Activated CD8-positive, alpha-beta memory T cell treated with anti-CD3 and anti-CD28 coated beads, Interleukin-2, amount 50 U/mL, for 1 hour (primary cell): ENCODE results near the gene HCN3.

Experiments used
- DNase-seq: peaks from one replicate; pipeline ENCODE4 v3.0.0-alpha.2; 2020; ENCODE audit errors: extremely low read depth

Gene HCN3

DNA sequence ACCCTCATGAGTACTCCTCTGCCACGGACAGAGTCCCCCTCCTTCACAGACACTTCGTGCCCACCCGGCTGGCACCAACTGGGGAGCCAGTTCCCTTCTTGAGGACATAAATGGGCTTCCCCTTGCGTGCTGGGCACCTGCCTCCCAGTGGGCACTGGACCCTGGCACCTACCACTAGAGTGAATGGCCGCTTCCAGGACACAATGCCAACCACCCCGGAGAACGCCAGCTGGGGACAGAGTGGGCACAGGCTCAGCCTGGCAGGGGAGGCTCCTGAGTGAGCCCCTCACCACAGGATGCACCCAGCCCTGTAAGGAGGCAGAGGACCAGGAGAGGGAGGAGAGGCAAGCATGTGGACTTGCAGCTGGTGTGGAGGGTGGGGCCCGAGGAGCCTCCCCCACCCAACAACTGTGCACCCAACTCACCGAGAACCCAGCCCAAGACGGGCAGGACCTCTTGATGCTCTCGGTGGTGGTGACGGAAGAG is 23.0 kb upstream of the HCN3 start:
- DNase-seq = no peak

- DNase-seq = no peak
These were observed 22.5 kb upstream of the HCN3 start for GRCh38 chr1:155254714-155255242.

GRCh38 chr1:155255243-155256007 is 21.8 kb upstream of the HCN3 start, which contains the start of gene ENTREP3:
Gene ENTREP3 (minus strand): TSS chr1:155255483. CDS start chr1:155254877, 606 bp downstream.
- DNase-seq = no peak

DNA sequence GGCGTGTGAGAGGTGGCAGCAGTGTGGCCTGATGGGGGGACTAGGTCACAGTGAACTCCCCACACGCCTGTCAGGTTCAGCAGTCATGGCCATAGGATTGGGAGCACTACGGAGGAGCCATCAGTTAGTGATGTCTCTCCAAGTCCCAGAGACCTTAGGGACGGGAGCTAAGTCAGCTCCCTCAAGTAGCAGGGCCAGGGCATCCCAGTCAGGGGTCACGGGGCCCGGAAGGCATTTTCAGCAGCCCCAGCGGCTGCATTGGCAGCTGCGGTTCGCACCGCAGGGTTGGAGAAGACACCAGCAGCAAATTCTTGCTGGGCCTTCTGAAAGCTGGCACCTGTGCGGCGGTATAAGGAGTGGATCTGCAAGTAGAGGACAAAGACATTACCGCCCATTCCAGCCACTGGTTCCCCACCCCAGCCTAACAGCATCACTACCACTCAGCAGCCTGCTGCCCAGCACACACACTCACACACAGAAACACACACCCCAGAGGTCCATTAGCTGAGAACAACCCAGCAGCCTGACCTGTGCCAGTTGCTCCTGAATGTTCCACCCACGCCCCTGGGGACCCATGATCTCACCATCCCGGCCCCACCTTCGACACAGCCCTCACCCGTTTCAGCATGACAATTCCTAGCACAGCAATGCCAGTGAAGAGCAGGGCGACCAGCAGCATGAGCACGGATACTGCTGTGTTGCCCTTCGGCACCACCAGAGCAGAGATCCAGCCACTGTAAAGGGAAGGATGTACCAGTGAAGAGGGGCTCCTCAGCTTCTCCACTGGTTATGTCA is 21.0 kb upstream of the HCN3 start:
- no peak for DNase-seq

DNA sequence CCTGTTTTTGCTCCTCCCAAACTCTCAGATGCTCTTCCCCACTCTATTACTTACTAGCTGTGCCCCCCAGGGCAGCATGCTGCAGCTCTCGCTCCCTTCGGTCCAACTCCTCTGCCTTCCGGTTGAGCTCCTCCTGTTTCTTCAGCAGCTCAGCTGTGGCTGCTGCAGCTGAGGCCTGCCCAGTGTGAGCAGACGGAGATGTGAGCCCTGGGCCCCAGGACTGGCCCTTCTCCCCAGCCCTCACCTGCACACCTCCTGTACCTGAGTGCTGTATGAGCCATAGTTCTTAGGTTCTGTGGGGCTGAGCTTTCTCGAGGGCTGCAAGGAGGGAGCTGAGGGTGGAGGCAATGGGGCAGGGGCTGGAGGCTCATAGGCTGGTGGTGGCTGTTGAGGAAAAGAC is 17.0 kb upstream of the HCN3 start:
- DNase-seq = no peak

- DNase-seq = no peak
These were observed 15.8 kb upstream of the HCN3 start for GRCh38 chr1:155261493-155261851.

DNA sequence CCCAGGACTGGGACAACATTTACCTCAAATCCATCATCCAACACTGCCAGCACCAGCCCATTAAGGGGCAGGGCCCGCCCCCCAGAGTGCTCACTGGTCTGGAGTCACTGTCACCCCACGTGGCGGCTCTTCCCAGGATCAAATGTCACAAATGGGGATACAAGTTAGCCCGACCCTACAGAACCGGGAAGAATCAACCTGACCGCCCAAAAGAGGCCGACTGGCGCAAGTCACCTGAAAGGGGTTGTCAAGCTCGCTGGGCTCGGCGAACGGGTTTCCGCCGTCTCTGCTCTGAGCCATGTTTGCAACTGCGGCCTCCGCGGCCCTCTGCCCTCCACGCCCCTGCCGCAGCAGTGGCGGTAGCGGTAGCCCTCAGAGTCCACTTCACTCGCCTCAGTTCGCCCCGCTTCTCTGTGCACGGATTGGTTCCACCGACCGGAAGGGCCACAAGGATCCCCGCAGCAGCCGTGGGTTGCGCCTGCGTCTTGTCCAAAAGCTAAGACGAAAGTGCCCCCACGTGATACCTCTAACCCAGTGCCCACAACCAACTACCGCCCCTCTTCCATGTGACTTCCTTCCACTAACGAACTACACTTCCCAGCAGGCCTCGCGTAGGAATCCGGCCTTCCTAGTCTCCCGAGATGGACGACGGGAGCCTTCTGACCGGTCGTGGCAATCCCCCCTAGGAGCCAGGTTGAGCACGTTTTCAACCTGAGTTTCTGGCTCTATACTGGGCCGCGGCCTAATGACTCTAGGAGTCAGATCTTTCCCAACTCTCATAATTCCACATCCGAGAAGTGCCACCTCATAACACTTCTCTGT is 15.2 kb upstream of the HCN3 start, which contains the start of gene SCAMP3:
SCAMP3 (minus strand) TSS at position 509 of the 822 bp plus-strand sequence; CDS start at position 300, 209 bp downstream.
- DNase-seq = peak; percentile 66

- no peak for DNase-seq
These were observed 14.2 kb upstream of the HCN3 start for GRCh38 chr1:155263067-155263466.

- no peak for DNase-seq
These were observed 10.7 kb upstream of the HCN3 start for GRCh38 chr1:155266553-155266952.

GRCh38 chr1:155267373-155267772 is 9.9 kb upstream of the HCN3 start:
- DNase-seq = no peak

DNA sequence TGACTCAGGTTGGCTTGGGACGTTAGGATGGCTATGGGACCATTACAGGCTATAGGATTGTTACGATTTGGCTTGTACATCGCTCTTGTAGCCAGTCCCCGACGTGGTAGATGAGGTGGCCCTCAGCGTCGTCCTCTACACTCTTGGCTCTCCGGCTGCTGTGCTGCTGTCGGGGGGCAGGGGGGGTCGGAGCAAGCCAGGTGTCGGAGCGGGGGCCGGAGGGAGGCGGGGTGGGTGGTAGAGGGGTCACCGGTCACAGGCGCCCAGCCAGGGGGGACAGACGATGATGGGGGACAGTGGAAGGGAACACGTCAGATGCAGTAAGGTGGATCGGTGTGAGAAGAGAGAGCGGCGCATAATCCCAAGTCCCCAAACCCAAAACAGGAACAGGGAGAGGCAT is 8.6 kb upstream of the HCN3 start:
- no peak for DNase-seq

GRCh38 chr1:155269381-155269780 is 7.9 kb upstream of the HCN3 start:
- no peak for DNase-seq

DNA sequence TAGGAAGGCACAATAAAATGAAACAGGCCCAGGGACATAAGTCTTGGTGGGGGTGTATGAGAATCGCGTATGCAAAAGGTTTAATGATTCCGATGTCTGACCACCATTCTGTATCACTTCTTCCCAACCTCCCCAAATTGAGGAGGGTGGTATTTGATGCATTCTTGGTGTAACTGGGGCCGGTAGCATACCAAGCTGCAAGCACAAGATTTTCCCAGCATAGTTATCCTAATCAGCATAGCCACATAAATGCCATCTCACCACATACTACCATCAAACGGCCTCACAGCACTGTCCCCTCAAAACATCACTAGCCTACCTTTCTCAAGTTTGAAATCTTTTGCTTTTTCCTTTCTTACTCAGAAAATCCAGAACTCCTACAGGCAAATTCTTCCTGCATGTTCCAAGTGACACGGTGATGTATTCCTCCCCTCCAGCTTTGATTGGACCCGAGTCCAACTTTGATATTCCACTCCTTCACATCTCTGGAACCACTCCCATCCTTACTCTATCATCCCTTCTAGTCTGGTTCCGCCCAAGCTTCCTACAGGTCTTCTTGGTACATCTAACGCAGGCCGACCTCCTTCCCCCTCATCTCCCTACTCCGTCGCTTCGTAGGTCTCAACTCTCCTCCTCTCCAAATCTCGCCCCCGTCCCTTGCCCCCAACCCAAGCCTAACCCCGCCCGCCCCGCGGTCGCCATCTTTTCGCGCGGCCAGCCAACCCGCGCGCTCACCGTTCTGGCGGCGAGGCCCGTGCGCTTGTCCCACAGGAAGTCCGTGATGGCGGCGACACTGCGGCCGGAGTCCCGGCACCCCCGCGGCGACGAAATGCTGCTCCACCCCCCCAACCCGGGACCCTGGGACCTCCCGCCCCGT is 4.6 kb upstream of the HCN3 start:
- no peak for DNase-seq

DNA sequence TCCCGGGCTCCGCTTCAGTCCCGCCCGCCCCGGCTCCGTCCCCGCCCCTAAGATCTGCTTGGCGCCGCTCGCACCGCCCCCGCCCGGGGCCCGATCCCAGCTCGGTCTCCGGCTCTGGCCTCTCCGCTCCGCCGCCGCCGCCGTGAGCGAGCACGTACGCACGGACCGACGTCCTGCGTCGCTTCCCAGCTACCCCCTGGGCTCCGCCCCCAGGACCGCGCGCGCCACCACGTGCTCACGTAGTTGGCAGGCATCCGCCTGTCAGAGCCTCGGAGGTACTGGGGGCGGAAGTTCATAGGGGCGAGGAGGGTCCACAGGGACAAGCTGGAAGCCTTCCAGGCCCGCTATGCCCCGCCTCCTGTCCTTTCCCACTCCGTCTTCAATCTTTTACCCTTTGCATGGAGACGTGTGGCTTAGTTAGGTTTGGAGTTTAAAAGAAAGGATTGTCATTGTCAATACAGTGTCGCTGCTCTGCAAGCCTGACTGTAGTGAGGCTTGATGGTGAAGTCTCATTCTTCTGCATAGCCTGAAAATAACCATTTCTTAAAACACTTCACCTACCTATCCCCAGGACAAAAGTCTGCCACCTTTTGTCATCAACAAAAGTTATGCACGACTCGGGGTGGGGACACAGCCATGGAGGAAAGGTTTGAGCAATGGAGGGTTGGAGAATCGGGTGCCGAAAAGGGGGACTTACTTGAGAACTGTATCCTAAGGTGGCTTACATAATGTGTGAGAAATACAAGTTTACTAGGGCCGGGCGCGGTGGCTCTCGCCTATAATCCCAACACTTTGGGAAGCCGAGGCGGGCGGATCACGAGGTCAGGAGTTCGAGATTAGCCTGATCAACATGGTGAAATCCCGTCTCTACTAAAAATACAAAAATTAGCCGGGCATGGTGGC is 3.7 kb upstream of the HCN3 start, which contains the start of gene CLK2:
CLK2 (minus strand) TSS at position 162 of the 903 bp plus-strand sequence. CDS start 2,527 bp downstream, outside the sequence.
- DNase-seq = peak; percentile 74

GRCh38 chr1:155277902-155278688 is 832 bp downstream of the HCN3 start:
- DNase-seq = peak; percentile 19

GRCh38 chr1:155278689-155279160 is 1.5 kb downstream of the HCN3 start:
- no peak for DNase-seq

DNA sequence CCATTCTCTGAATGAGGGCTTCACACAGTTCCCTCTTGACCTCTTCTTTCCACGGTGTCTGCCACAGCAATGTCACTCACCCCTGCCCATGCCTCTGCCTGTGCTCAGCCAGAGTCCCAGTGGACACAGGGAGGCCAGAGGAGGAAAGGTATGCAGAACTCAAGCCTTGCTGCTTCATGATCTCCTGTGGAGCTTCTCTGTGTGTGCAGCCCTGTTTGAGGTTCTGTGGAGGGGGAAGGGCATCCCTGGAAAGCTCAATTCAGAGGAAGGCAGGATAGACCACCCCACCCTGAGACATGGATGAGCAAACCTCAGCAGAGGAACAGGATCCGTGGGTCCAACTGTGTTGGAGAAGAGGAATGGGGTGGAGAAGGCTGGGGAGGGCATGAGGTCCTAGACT is 2.0 kb downstream of the HCN3 start:
- no peak for DNase-seq

GRCh38 chr1:155282488-155283091 is 5.3 kb downstream of the HCN3 start:
- no peak for DNase-seq
